GM12801 (cell line): ENCODE data around the gene GP1BA.

Experiments
- TF ChIP-seq, protein P1 (sequence below): IDR thresholded peaks from one replicate; pipeline ENCODE4 v1.5.1; 2011; ENCODE audit warnings: control low read depth; ENCODE audit not compliant: insufficient read length; ENCODE audit errors: extremely low read depth

The GP1BA gene

DNA sequence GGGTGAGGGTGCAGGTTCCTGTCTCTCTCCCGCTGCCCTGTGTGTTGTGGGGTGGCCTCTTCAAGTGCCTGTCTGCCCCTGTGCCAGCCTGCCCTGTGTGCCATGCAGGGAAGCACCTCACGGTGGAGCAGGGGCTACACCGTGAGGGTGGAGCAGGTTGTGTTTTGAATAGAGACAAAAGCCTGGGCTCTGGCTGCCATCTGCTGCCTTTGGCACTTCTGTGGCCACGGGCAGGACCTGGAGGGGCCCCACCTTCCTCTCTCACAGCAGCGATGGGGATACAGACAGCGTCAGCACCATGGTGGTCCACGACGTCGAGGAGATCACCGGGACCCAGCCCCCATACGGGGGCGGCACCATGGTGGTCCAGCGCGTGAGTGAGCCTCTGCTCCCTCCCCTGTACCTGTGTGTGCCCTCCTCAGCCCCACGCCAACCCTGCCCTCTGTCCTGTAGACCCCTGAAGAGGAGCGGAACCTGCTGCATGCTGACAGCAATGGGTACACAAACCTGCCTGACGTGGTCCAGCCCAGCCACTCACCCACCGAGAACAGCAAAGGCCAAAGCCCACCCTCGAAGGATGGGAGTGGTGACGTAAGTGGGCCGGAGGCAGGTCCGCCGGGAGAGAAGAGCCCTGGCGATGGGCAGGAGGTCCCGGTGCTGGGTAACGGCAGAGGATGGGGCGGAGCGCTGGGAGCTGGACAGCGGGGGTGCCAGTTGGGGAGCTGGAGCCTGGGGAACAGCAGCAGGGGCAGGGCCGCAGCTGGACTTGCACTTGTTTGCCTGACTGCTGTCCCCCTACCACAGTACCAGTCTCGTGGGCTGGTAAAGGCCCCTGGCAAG lies 38.1 kb upstream of the GP1BA start:
- TF ChIP-seq, protein P1, sequence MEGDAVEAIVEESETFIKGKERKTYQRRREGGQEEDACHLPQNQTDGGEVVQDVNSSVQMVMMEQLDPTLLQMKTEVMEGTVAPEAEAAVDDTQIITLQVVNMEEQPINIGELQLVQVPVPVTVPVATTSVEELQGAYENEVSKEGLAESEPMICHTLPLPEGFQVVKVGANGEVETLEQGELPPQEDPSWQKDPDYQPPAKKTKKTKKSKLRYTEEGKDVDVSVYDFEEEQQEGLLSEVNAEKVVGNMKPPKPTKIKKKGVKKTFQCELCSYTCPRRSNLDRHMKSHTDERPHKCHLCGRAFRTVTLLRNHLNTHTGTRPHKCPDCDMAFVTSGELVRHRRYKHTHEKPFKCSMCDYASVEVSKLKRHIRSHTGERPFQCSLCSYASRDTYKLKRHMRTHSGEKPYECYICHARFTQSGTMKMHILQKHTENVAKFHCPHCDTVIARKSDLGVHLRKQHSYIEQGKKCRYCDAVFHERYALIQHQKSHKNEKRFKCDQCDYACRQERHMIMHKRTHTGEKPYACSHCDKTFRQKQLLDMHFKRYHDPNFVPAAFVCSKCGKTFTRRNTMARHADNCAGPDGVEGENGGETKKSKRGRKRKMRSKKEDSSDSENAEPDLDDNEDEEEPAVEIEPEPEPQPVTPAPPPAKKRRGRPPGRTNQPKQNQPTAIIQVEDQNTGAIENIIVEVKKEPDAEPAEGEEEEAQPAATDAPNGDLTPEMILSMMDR: no peak

DNA sequence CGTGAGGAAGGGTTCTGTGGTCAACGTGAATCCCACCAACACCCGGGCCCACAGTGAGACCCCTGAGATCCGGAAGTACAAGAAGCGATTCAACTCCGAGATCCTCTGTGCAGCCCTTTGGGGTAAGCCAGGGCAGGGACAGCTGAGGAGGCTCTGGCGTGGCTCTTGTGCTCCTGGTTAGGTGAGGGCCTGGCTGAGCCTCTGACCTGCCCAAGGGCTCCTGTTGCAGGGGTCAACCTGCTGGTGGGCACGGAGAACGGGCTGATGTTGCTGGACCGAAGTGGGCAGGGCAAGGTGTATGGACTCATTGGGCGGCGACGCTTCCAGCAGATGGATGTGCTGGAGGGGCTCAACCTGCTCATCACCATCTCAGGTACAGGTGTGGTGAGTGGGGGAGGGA lies 37.0 kb upstream of the GP1BA start:
- TF ChIP-seq, protein P1: no peak

DNA sequence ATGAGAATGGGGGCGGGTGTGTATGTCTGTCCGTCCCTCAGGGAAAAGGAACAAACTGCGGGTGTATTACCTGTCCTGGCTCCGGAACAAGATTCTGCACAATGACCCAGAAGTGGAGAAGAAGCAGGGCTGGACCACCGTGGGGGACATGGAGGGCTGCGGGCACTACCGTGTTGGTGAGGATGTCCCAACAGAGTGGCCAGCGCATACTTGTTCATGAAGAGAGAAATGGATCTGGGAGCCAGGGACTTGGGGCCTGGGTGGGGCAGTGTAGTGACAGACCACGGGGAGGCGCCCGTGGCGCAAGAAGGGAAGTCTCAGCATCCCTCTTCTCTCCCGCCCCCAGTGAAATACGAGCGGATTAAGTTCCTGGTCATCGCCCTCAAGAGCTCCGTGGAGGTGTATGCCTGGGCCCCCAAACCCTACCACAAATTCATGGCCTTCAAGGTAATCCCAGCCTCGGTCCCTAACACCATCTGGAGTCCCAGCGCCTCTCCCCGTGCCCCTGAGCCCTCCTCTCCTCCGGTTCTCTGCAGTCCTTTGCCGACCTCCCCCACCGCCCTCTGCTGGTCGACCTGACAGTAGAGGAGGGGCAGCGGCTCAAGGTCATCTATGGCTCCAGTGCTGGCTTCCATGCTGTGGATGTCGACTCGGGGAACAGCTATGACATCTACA lies 36.3 kb upstream of the GP1BA start:
- TF ChIP-seq, protein P1: no peak

DNA sequence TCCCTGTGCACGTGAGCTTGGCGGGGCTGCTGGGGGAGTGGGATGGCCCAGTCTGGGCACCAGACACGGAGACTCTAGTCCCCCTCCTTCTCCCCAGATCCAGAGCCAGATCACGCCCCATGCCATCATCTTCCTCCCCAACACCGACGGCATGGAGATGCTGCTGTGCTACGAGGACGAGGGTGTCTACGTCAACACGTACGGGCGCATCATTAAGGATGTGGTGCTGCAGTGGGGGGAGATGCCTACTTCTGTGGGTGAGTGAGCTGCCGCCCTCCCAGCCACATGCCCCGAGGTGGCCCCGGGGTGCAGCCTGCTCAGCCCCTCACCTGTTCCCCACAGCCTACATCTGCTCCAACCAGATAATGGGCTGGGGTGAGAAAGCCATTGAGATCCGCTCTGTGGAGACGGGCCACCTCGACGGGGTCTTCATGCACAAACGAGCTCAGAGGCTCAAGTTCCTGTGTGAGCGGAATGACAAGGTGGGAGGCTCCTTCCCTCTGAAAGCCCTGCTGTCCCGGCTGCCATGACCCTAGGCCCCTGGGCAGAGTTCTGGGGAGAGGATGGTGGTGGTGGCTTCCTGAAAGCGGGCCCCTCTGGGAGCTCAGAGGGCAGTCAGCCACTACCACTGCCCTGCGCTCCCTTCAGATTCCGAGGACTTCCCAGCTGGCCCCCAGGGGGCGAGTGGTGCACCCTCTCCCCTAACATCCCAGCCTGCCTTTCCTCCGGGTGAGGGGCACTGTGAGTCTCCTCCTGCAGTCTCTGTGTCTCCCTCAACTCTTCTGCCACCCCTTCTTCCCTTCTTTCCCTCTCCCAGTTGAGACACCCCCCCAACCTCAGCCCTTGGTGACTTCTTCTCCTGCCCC lies 35.5 kb upstream of the GP1BA start:
- TF ChIP-seq, protein P1: no peak

DNA sequence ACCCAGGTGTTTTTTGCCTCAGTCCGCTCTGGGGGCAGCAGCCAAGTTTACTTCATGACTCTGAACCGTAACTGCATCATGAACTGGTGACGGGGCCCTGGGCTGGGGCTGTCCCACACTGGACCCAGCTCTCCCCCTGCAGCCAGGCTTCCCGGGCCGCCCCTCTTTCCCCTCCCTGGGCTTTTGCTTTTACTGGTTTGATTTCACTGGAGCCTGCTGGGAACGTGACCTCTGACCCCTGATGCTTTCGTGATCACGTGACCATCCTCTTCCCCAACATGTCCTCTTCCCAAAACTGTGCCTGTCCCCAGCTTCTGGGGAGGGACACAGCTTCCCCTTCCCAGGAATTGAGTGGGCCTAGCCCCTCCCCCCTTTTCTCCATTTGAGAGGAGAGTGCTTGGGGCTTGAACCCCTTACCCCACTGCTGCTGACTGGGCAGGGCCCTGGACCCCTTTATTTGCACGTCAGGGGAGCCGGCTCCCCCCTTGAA lies 34.8 kb upstream of the GP1BA start:
- TF ChIP-seq, protein P1: no peak

DNA sequence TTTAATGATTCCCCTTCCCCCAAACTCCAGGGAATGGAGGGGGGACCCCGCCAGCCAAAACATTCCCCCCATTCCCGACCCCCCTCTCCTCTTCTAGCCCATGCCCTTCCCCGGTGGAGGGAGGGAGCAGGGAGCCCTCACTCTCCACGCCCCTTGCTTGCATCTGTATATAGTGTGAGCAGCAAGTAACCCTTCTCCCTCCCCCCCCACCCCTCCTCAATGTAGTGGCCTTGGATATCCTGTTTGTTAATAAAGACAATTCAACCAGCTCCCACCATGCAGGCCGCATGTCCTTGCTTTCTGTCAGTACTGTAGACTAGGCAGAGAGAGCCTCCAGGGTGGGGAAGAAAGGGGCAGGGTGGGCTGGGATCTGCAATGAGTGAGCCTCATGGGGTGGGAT lies 34.3 kb upstream of the GP1BA start:
- TF ChIP-seq, protein P1: no peak

DNA sequence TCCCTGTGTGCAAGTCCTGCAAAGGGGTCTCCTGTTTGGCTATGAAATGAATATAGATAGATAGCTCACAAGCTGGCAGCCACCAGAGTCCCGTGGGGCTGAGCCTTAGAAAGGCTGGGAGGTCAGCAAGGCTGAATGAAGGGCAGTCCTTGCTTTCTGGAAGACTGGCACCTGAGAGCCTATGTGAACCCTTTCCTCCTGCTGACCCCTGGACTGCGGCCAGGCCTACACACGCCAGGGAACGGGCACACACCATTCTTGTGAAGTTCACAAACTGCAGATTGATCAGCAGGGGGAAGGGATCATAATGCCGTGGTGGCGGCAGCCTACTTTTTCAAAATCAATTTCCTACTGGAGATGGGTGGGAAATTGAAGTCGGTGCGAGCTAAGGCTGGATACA lies 33.7 kb upstream of the GP1BA start:
- TF ChIP-seq, protein P1: no peak
